ENCODE results near the gene ADSS1.

The ADSS1 gene

DNA sequence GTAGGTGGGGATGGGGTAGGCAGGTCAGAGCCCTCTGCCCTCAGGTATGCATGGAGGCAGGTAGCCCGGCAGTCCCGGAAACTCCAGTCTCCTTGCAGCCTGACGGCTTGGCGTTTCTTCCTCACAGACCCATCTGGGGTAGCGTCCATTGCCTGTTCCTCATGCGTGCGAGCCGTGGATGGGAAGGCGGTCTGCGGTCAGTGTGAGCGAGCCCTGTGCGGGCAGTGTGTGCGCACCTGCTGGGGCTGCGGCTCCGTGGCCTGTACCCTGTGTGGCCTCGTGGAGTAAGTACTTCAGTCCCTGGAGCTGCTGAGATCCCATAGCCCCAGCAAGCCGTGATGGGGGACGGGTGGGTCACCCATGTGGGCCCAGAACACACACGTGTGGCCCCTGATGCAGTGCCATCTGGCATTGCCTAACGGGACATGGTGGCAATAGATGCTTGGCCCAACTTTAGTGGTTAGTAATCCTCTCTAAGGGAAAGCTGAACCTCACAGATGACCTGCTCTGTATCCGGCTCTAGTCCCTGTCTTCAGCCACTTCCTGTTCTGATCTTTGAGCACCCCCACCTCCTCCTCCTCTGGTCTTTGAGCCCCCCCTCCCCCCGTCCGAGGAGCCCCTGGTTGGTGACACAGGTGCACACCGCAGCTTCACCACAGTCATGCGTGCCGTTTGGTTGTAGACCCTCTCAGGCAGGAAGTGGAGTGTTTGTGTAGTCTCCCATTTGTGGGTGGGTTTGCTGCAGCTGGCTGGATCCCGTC lies 32.6 kb downstream of the ADSS1 start:
- H3K4me3 ChIP-seq (ENCODE audit: low read depth, low read length), result no peak overlapping the region

DNA sequence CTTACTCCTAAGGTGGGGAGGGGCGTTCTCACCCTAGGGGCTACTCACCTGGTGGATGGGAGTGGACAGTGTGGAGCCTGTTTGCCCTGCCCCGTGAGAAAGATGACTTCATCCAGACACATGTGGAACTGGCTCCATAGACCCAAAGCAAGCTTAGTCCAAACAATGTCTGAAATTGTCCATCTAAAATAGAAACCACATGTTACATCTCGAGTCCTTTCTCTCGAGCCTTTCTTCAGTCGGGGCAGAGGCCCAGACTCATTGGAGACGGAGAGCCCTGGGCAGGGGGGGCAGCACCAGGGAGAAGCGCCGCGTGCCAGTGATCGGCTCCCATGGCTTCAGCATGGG lies 33.2 kb downstream of the ADSS1 start:
- TF ChIP-seq, protein P1, sequence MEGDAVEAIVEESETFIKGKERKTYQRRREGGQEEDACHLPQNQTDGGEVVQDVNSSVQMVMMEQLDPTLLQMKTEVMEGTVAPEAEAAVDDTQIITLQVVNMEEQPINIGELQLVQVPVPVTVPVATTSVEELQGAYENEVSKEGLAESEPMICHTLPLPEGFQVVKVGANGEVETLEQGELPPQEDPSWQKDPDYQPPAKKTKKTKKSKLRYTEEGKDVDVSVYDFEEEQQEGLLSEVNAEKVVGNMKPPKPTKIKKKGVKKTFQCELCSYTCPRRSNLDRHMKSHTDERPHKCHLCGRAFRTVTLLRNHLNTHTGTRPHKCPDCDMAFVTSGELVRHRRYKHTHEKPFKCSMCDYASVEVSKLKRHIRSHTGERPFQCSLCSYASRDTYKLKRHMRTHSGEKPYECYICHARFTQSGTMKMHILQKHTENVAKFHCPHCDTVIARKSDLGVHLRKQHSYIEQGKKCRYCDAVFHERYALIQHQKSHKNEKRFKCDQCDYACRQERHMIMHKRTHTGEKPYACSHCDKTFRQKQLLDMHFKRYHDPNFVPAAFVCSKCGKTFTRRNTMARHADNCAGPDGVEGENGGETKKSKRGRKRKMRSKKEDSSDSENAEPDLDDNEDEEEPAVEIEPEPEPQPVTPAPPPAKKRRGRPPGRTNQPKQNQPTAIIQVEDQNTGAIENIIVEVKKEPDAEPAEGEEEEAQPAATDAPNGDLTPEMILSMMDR (IDR thresholded peaks at IDR 0.05; ENCODE audit: borderline replicate concordance, insufficient read depth, low read depth, low read length), result no peak
- no peak overlapping the region for H3K4me3 ChIP-seq (ENCODE audit: low read depth, low read length)

More for the DNA sequence above, 32.6 kb downstream of the ADSS1 start:
- TF ChIP-seq, protein P1 (IDR thresholded peaks at IDR 0.05; ENCODE audit: borderline replicate concordance, insufficient read depth, low read depth, low read length), result no peak

DNA sequence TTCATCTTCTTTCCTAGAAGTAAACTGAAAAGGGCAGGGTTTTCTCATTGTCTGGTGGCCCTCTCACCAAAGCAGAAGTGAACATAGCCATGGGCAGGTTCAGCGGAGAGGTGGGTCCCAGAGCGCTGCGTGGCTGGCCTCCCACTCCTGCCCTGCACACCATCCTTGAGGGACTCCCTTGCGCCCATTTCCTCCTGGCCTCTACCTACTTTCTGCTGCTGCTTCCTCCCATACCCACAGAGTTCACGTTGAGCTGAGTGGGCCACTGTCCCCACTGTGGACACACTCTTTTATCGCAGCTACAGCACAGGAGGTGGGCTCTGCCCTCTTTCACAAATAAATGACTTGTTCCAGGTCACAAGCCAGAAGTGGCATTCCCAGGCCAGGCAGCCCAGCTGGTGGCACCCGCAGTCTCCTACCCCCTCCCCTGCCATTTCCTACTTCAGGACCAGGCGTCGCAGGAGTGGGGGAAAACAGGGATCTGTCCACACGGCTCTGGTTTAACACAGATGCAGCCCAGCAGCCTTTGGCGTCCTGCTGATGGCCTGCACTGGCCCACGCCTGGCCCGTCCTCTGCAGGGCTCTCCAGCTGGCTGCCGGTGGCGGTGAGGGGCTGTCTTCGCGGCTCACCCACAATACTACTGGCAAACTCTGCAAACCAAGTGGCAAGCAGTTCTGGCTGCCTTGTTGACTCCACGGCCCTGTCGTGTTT lies 33.8 kb downstream of the ADSS1 start:
- no peak overlapping the region for H3K4me3 ChIP-seq (ENCODE audit: low read depth, low read length)
- TF ChIP-seq, protein P1 (IDR thresholded peaks at IDR 0.05; ENCODE audit: borderline replicate concordance, insufficient read depth, low read depth, low read length), result no peak

DNA sequence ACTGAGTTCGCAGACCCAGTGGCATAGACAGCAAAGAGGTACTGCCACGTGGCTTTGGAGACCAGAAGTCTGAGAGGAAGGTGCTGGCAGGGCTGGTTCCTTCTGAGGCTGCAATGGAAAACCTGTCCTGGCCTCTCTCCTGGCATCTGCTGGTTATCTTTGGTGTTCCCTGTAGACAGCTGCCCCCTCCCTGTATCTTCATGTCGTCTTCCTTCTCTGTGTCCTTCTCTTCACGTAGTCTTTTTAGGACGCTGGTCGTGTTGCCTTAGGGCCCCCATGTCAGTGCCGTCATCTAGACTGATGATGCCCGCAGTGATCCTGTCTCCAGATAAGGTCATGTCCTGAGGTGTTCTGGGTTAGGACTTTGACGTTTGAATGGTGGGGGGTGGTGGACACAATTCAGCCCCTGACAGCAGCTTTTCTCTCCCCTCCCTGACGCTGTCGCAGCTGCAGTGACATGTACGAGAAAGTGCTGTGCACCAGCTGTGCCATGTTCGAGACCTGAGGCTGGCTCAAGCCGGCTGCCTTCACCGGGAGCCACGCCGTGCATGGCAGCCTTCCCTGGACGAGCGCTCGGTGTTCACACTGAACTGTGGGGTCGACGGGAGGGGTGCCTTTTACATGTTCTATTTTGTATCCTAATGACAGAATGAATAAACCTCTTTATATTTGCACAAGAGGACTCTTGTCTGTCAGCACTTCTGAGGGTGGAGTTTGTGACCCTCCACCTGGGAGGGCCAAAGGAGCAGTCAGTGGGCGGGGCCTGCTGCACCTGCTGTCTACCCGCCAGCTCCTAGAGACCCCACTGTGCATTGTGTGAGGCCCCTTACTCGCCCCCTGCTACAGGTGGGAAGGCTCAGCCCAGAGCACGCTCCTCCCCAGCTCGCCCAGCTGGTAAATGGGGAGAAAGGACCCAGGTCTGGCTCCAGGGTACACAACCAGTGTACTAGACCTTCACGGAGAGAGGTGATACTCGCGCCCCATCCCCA lies 35.2 kb downstream of the ADSS1 start:
- TF ChIP-seq, protein P1 (IDR thresholded peaks at IDR 0.05; ENCODE audit: borderline replicate concordance, insufficient read depth, low read depth, low read length), result no peak
- no peak overlapping the region for H3K4me3 ChIP-seq (ENCODE audit: low read depth, low read length)

DNA sequence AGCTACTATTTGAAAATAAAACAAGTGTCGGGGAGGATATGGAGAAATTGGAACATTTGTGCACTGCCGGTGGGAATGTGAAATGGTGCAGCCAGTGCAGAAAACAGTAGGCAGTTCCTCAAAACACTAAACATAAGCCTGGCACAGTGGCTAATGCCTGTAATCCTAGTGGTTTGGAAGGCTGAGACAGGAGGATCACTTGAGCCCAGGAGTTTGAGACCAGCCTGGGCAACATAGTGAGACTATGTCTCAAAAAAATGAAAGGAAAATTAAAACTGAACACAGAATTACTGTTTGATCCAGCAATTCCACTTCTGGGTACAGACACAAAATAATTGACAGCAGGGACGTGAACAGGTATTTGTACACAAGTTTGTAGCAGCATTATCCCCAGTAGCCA lies 41.5 kb downstream of the ADSS1 start:
- H3K4me3 ChIP-seq (ENCODE audit: low read depth, low read length), result no peak overlapping the region
- TF ChIP-seq, protein P1 (IDR thresholded peaks at IDR 0.05; ENCODE audit: borderline replicate concordance, insufficient read depth, low read depth, low read length), result no peak

DNA sequence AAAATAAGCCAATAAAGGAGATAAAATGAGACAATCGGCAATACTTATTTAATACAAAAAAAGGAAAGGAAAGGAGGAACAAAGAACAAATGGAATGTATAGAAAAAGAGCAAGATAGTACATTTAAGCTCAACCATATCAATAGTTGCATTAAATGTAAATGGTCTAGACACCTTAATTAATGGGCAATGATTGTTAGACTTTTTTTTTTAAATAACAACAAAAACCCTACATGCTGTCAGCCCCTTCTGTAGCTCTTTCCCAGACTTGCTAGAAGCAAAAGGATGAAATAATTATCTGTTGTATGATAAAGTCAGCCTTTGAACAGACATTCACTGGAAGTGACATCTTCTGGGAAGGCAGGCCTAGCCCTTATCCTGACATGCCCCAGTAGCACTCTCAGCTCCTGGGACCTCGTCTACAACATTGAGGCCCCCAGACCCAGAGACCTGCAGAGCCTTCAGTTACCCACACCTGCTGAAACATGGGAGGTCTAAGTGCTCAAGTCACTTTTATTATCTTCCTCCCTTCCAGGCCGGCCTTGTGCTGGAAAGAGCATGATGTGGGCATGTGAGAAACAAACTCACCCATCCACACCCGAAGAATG lies 42.3 kb downstream of the ADSS1 start:
- TF ChIP-seq, protein P1 (IDR thresholded peaks at IDR 0.05; ENCODE audit: borderline replicate concordance, insufficient read depth, low read depth, low read length), result no peak
- H3K4me3 ChIP-seq (ENCODE audit: low read depth, low read length), result no peak overlapping the region

Measured in GM12875 (cell line).